HG02973 (cell line): ENCODE results near the gene ARPC2.
"Not testable (repeated sequence)": the region's sequence is repeated elsewhere in the genome, so short reads cannot be mapped to it uniquely, and the experiment has no call there.

Source experiments
- ATAC-seq: cut with Tn5 transposase; IDR thresholded peaks from one replicate; pipeline ENCODE4 v1.9.1; 2021; ENCODE audit warnings: moderate library complexity; ENCODE audit not compliant: unreplicated experiment

The ARPC2 gene

DNA sequence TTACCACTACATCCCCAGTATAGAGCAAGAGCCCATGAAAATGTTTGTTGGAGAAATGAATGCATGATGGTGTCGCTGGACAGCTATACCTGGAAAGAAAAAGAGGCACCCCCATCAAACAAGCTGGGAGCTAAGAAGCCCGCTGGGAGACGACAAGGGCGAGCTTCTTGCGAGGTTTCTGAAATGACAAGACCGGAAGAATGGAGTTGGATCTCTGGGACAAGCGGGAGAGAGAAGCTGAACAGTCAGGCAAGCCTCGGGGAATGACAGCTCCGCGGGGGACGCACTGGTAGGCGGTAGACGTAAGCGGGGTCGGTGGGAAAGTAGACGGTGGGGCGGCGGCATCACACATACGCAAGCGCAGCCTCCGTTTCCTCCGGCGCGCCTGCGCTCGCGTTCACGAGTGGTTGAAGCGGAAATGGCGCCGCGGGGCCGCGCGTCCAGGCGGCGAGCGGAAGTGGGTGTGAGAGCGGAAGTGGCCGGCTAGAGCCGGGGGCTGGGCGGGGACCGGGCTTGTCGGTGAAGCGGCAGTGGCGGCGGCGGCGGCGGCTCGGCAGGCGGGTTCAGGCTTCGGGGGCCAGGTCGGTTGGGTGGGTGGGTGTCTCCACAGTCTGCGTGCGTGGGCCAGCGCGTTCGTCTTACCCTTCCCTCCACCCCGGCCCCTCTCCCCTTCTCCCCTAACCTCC lies at the start of gene ARPC2:
Gene ARPC2 (plus strand): TSS at position 516 of the 686 bp plus-strand sequence. CDS start 282 bp downstream, outside the sequence.
- peak; percentile 62 for ATAC-seq

GRCh38 chr2:218168016-218168415 lies 49.0 kb upstream of the ARPC2 start:
- ATAC-seq: no peak

DNA sequence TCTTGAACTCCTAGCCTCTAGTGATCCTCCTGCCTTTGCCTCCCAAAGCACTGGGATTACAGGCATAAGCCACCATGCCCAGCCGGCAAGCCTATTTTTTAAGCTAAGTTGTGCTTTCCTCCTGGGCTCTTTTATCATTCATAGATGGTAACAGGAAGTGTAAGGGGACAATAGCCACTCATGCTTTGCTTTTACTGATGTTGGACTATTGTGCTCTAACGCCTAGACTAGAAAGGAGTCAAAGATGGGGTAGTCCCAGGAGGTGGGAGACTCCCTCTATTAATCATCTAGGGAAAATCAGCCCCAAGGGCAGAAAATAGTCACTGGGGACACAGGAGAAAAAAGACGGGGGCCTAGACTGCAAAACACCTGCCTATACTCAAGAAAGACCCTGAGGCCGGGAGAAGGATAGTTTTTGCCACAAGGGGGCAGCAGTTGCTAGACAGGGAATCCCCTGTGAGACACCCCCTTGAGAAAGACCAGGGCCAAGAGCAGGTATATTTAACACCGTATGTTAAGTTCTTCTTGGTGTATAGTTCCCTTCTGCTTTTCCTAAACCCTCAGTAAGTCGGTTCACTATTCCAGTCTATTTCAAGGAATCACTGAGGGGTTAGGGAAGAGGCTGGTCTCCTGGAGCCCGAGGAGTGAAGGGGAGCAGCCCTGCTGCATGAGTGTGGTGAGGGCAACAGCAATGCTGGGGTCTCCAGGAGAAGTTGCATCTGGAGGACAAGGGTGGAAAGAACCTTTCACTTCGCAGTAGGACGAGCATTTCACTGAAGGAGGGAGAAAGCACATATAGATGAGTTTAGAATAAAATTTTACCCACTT lies 48.1 kb upstream of the ARPC2 start:
- ATAC-seq: no peak

DNA sequence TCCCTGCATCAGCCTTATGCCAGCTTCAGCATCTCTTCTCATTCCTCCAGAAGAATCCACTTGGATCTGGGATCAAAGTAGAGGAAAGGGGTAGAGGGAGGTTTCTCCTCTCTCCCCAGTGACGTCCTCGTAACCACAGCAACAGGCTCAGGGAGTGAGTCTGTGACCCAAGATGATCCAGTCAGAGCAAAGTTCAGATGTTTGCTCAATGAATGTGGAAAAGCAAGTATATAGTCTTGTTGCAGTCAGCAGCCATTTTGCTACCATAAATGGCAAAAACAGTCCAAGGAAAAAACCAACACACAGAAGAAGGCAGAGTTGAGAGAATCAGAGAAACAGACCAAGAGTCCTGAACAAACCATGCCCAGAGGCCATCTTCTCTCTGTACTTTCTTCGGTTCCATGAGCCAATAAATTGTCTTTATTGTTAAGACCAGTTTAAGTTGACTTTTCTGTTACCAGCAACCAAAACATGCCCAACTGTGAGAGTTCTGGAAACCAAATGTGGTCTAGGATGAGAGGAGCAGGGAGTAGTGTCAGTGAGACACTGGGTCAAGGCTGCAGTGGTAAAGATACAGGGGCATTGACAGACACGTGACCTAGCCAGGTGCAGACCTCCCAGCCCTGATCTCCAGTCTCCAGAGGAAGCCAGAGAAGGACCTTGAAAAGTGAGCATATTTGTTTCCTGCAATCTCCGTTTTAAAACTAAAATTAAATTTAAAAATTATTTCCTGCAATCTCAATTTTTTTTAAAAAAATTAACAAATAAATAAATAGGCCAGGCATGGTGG lies 47.0 kb upstream of the ARPC2 start:
- ATAC-seq: no peak

- ATAC-seq: not testable (repeated sequence)
Observed at GRCh38 chr2:218171744-218172143, 45.2 kb upstream of the ARPC2 start.

- no peak for ATAC-seq
Observed at GRCh38 chr2:218172845-218173244, 44.1 kb upstream of the ARPC2 start.

DNA sequence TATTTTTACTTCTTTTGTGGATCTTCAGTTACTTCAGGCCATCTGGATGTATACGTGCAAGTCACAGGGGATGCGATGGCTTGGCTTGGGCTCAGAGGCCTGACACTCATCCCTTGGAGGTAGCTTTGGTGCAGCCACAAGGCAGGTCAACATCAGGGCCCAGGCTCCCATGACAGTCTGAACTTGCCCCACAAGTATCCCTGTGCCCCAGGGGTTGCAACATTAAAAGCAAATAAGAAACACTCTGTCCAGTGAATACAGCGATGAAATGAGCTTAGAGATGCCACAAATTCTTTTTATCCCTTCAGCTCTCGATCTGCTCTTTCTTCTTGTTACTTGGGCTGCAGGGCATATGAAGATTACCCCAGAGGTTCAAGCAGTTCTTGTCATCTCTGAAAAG lies 37.2 kb upstream of the ARPC2 start:
- ATAC-seq: no peak

- ATAC-seq: no peak
Observed at GRCh38 chr2:218180467-218181114, 36.4 kb upstream of the ARPC2 start.

- no peak for ATAC-seq
Observed at GRCh38 chr2:218184331-218184730, 32.7 kb upstream of the ARPC2 start.

DNA sequence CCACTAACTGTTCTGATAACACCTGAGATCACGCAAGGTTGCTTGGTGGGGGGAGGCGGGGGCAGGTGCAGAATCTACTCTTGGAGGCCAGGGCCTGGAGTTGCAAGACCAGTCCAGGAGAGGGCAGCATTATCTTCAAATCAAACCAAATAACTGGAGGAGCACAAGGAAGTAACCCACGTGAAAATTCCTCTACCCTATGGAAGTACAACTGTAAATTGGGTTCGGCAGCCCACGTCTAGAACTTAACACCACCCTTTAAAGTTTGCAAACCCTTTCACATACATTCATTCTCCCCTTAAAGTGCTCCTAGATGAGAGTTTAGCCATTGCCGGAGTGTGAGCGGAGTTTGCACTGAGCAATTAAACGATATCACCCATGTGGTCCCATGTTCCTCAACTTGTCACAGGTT lies 30.6 kb upstream of the ARPC2 start:
- ATAC-seq: no peak

GRCh38 chr2:218186876-218187275 lies 30.1 kb upstream of the ARPC2 start:
- no peak for ATAC-seq

DNA sequence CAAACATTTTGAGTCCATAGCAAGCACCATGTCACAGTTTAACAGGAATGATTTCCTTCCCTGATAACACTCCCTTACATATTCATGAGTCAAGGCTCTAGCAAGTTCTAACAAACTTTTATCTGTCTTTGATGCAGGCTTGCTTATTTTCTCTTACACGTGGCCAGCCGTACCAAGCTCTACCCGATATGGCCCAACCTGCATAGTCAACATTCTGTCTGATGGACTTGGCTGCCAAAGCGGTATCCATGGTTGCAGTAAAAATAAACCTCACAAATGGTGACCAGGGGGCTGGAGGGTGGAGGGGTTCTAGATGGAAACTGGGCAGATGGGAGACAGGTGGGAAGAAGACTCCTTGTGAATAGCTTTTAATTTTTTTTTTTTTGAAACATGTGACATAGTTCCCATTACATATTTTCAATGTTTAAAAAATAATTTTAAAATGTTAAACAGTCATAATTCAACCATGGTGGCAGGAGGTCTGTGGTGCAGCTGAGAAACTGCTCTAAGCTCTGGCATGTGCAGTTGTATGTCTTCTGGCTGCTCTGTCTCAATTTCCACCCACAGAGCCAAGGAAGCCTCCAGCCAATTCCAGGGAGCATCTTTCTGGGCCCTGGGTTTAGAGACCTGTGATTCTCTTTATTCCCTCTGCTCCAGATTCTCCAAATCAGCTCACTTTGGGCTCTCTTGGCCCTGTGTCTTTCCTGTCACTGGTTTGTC lies 29.5 kb upstream of the ARPC2 start:
- ATAC-seq: no peak

GRCh38 chr2:218188528-218188927 lies 28.5 kb upstream of the ARPC2 start:
- no peak for ATAC-seq

DNA sequence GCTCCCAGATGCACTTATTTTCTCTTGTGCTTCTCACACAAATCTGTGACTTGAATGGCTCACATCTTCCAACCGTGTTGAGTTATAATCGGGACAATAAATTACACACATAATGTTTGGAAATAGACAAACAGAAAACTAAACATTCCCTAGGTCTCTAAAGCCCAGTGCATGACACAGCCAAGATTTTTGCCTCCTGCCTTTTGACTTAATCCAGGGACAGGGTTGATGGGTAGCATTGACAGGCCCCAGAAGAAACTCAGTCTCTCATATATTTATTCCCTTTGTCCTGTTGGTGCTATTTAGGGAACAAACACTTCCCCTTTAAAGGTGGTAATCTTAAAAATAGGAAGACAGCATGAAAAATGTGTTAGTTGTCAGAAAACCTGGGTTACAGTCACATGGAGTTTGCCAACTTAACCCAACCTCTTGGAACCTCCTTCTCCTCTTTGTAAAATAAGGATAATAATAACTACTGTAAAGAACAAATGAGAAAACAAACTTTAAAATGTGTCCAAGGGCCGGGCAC lies 24.0 kb upstream of the ARPC2 start:
- no peak for ATAC-seq

- ATAC-seq: no peak
Observed at GRCh38 chr2:218193701-218194100, 23.3 kb upstream of the ARPC2 start.

GRCh38 chr2:218194880-218195279 lies 22.1 kb upstream of the ARPC2 start:
- no peak for ATAC-seq

DNA sequence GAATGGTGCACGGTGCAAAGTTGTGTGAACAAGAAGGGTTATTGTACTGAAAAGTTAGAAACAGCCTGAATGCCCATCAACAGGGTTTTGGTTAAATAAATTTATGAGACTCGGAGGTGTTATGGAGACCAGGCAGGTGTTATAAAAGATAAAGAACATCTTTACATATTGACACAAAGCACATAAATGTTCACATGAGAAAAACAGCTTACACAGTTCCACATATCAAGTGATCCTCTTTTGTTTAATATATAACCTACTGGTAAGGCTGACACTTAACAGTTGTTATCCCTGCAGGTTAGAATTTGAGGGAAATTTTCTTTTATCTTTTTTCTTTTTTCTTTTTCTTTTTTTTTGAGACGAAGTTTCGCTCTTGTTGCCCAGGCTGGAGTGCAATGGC lies 20.0 kb upstream of the ARPC2 start:
- ATAC-seq: no peak

- no peak for ATAC-seq
Observed at GRCh38 chr2:218202266-218202665, 14.7 kb upstream of the ARPC2 start.

- ATAC-seq: no peak
Observed at GRCh38 chr2:218209078-218209477, 7.9 kb upstream of the ARPC2 start.

DNA sequence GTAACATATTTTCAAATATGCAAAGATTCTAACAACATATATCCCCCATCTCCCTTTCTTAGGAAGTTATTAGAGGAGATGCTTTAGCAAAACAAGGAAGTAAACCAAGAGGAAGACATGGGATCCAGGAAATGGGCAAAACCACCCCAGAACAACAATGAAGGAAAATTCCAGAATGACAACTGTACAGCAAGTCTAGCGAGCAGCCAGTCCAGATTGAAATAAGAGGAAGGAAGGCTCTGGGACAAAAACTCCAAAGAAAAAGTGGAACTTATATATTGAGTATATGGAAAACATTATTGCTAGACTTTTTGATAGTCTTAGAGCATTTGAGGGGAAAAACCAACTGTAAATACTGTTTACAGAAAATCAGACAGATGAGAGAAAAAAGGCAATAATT lies 2.9 kb upstream of the ARPC2 start:
- no peak for ATAC-seq
